Measurements from ENCODE around the gene KEL. TPM values are rescaled to one million over a fixed set of nuclear protein-coding genes. Genes with fewer than 3 reads are reported as not detected.

KEL gene
- total RNA-seq, 1 donor from 2014 or later = 1.6 TPM

DNA sequence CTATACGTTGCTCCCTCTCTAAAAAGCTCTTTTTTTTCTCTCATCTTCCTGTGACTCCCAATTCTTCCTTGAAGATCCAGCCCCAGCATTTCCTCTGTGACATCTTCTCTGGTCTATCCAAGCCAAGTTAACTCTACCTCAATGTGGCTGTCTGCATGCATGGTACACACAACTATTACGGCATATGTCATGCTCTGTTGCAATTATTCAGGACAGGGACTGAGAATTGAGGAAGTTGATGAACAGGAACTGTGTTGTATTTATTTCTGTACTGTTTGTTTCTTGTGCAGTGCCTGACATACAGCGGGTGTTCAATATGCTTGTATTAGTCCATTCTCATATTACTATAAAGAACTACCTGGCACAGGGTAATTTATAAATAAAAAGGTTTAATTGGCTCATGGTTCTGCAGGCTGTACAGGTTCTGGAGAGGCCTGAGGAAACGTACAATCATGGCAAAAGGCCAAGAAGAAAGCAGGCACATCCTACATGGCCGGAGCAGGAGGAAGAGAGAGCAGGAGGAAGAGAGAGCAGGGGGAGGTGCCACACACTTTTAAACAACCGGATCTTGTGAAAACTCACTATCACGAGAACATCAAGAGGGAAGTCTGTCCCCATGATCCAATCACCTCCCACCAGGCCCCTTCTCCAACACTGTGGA, 34.9 kb downstream of the KEL start:
- intact Hi-C loops (cut with DNase I) = no loop called here
- no peaks in the 10 kb centered on the region for H3K9me3 ChIP-seq
- no peaks in the 10 kb centered on the region for H3K27me3 ChIP-seq (ENCODE audit: low read depth)
- H3K36me3 ChIP-seq = no peaks in the 10 kb centered on the region
- no peaks in the 10 kb centered on the region for H3K4me1 ChIP-seq
- TF ChIP-seq, protein P1, sequence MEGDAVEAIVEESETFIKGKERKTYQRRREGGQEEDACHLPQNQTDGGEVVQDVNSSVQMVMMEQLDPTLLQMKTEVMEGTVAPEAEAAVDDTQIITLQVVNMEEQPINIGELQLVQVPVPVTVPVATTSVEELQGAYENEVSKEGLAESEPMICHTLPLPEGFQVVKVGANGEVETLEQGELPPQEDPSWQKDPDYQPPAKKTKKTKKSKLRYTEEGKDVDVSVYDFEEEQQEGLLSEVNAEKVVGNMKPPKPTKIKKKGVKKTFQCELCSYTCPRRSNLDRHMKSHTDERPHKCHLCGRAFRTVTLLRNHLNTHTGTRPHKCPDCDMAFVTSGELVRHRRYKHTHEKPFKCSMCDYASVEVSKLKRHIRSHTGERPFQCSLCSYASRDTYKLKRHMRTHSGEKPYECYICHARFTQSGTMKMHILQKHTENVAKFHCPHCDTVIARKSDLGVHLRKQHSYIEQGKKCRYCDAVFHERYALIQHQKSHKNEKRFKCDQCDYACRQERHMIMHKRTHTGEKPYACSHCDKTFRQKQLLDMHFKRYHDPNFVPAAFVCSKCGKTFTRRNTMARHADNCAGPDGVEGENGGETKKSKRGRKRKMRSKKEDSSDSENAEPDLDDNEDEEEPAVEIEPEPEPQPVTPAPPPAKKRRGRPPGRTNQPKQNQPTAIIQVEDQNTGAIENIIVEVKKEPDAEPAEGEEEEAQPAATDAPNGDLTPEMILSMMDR (IDR thresholded peaks at IDR 0.05) = no peak
- no peak for DNase-seq
- peak; percentile 70 to 83 for ATAC-seq
- no peak overlapping the region for H3K4me3 ChIP-seq
- peak overlapping the region; percentile 58 for H3K27ac ChIP-seq

DNA sequence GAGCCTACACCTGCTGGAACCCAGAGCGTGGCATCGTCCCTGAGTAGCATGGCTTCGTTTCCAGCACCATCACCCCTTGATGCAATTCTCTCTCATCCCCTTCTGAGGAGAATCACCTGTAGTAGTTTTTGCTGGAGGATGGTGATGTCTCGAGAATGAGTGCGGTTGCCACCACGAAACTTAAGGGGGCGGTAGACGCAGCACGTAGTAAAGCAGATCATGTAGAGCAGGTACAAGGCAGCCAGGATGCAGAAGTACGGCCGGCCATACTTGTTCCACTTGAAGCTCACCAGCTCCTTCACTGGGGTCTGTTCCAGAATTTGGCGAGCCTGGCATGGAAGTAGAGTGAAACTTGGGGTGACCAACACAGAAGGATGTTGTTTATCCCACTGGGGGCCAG, 36.8 kb downstream of the KEL start:
- no peaks in the 10 kb centered on the region for H3K36me3 ChIP-seq
- no peaks in the 10 kb centered on the region for H3K4me1 ChIP-seq
- TF ChIP-seq, protein P1 (IDR thresholded peaks at IDR 0.05) = no peak
- DNase-seq (no peak), ATAC-seq (no peak)
- no peak overlapping the region for H3K4me3 ChIP-seq
- no peaks in the 10 kb centered on the region for H3K9me3 ChIP-seq
- no peak overlapping the region for H3K27ac ChIP-seq
- no peaks in the 10 kb centered on the region for H3K27me3 ChIP-seq (ENCODE audit: low read depth)
- intact Hi-C loops (cut with DNase I) = no loop called here

DNA sequence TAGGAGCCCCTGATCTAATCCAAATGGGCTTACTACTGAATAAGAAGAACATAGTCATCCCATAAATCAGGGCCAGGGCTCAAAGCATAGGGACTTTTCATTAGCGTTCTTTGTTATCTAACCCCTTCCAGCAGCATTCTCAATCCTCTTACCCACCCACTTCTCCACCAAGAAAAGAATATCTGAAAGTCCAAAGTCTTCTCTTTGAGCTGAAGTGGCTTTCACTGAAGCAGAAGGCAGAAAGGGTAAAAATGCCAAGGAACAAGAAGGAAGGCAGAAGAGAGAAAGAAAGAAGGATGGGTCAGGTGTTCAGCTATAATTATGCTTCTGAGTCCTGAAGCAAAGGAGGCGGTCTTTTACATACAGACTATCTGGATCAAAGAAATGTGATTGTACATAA, 38.8 kb downstream of the KEL start:
- intact Hi-C loops (cut with DNase I) = no loop called here
- TF ChIP-seq, protein P1 (IDR thresholded peaks at IDR 0.05) = no peak

DNA sequence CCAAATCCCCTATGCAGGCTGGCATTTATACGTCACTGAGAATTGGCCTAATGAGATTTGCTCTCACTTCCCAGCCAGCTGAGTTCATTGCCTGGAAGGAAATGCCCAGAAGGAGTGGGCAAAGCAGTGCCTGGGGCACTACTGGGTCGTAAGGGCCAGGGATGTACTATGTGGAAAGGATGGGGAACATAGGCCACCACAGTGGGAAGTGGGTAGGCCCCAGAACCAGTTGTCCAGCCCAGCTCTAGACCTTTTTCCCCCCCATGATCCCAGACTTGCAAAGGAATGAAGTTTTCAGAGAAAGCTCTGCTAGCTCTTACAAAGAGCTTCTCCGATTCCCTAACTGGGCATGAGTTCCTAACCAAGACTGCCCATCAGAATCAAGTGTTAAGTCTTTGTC, 42.5 kb downstream of the KEL start:
- ATAC-seq (no peak), DNase-seq (no peak)
- no peaks in the 10 kb centered on the region for H3K9me3 ChIP-seq
- H3K27me3 ChIP-seq (ENCODE audit: low read depth) = no peaks in the 10 kb centered on the region
- no peak overlapping the region for H3K4me3 ChIP-seq
- H3K36me3 ChIP-seq = no peaks in the 10 kb centered on the region
- no peaks in the 10 kb centered on the region for H3K4me1 ChIP-seq
- intact Hi-C loops (cut with DNase I) = no loop called here
- TF ChIP-seq, protein P1 (IDR thresholded peaks at IDR 0.05) = no peak
- no peak overlapping the region for H3K27ac ChIP-seq

More for the DNA sequence above, 38.8 kb downstream of the KEL start:
- Histone ChIP-seq H3K4me3 (no peak overlapping the region), H3K36me3 (no peaks in the 10 kb centered on the region), H3K27me3 (ENCODE audit: low read depth) (no peaks in the 10 kb centered on the region), H3K27ac (no peak overlapping the region), H3K4me1 (no peaks in the 10 kb centered on the region), H3K9me3 (no peaks in the 10 kb centered on the region)
- DNase-seq = no peak
- ATAC-seq = no peak

GRCh38 chr7:142918901-142919300, 43.3 kb downstream of the KEL start:
- TF ChIP-seq, protein P1 (IDR thresholded peaks at IDR 0.05) = no peak
- H3K9me3 ChIP-seq = no peaks in the 10 kb centered on the region
- ATAC-seq (no peak), DNase-seq (no peak)
- no peaks in the 10 kb centered on the region for H3K4me1 ChIP-seq
- H3K27me3 ChIP-seq (ENCODE audit: low read depth) = peaks cover 5% of the 10 kb centered on the region
- H3K36me3 ChIP-seq = no peaks in the 10 kb centered on the region
- H3K4me3 ChIP-seq = no peak overlapping the region
- H3K27ac ChIP-seq = no peak overlapping the region
- intact Hi-C loops (cut with DNase I) = no loop called here
